Measurements from ENCODE around the gene SUDS3. TPM values are rescaled to one million over a fixed set of nuclear protein-coding genes. Genes with fewer than 3 reads are reported as not detected.

Gene SUDS3
- total RNA-seq, 1 donor from 2014 or later: 28.8 TPM

DNA sequence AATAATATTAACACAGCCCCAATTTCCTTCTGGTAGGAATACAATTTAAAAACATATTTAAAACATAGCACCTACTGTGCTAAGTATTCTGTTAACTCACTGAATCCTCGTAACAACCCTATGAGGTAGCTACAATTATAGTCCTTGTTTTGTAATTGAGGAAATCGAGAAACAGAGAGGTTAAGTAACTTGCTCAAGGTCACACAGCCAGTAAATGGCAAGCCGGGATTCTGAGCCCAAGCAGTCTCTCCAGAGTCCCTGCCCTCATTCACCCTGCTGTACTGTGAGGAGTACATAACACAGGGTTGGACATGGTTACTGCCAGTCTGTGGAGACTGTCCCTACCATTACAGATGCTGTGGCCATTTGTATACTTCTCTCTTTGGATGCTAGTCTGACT is 44.3 kb downstream of the SUDS3 start:
- no peaks in the 10 kb centered on the region for H3K27me3 ChIP-seq
- intact Hi-C loops (cut with DNase I): no loop called here
- no peak overlapping the region for H3K4me3 ChIP-seq
- DNase-seq (no peak), ATAC-seq (no peak)
- no peaks in the 10 kb centered on the region for H3K4me1 ChIP-seq
- H3K9me3 ChIP-seq: no peaks in the 10 kb centered on the region
- TF ChIP-seq, protein P1, sequence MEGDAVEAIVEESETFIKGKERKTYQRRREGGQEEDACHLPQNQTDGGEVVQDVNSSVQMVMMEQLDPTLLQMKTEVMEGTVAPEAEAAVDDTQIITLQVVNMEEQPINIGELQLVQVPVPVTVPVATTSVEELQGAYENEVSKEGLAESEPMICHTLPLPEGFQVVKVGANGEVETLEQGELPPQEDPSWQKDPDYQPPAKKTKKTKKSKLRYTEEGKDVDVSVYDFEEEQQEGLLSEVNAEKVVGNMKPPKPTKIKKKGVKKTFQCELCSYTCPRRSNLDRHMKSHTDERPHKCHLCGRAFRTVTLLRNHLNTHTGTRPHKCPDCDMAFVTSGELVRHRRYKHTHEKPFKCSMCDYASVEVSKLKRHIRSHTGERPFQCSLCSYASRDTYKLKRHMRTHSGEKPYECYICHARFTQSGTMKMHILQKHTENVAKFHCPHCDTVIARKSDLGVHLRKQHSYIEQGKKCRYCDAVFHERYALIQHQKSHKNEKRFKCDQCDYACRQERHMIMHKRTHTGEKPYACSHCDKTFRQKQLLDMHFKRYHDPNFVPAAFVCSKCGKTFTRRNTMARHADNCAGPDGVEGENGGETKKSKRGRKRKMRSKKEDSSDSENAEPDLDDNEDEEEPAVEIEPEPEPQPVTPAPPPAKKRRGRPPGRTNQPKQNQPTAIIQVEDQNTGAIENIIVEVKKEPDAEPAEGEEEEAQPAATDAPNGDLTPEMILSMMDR (IDR thresholded peaks at IDR 0.05): no peak
- H3K27ac ChIP-seq: no peak overlapping the region
- peaks cover 15% of the 10 kb centered on the region for H3K36me3 ChIP-seq

DNA sequence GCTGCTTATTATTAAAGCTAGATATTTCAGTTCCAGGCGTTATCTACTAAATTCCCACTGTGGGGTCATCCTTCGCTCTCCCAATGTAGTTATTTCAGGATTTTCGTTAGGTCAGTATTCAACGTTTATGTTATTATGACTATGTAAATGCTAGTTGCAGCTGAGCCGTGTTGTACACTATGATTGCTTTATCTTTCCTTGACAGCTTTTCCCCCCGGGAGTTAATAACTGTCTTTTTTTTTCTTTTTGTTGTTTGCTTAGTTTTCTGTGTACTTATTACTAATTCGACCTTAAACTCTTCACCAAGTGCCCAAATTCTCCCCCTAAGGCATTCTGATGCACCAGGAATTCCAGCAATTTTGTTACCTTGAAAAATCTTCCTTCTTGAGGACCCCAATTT is 48.5 kb downstream of the SUDS3 start:
- H3K9me3 ChIP-seq: no peaks in the 10 kb centered on the region
- no peaks in the 10 kb centered on the region for H3K27me3 ChIP-seq
- TF ChIP-seq, protein P1 (IDR thresholded peaks at IDR 0.05): no peak
- ATAC-seq: no peak
- DNase-seq: no peak
- no peak overlapping the region for H3K27ac ChIP-seq
- no peak overlapping the region for H3K4me3 ChIP-seq
- intact Hi-C loops (cut with DNase I): no loop called here
- H3K4me1 ChIP-seq: no peaks in the 10 kb centered on the region
- H3K36me3 ChIP-seq: no peaks in the 10 kb centered on the region

DNA sequence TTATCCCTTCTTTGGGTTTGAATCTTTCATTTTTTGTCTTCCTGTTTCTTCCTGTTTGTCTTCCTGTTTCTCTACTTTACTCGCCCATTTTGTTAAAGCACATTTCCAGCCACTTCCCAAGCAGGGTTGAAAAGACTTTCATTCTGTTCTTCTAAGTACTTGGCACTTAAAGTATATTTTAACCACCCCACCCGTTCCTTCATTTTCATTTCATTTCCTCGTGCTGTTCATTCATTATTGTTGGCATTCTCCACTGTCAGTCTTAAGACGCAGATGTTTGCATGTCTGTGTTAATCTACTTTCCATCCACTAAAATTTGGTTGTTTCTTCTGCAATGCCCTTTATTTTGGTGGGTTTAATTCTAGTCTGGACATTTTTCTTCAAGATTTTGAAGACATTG is 49.0 kb downstream of the SUDS3 start:
- TF ChIP-seq, protein P1 (IDR thresholded peaks at IDR 0.05): no peak
- Histone ChIP-seq H3K4me3 (no peak overlapping the region), H3K4me1 (no peaks in the 10 kb centered on the region), H3K27ac (no peak overlapping the region), H3K27me3 (no peaks in the 10 kb centered on the region), H3K36me3 (no peaks in the 10 kb centered on the region), H3K9me3 (no peaks in the 10 kb centered on the region)
- intact Hi-C loops (cut with DNase I): no loop called here
- DNase-seq (no peak), ATAC-seq (no peak)

DNA sequence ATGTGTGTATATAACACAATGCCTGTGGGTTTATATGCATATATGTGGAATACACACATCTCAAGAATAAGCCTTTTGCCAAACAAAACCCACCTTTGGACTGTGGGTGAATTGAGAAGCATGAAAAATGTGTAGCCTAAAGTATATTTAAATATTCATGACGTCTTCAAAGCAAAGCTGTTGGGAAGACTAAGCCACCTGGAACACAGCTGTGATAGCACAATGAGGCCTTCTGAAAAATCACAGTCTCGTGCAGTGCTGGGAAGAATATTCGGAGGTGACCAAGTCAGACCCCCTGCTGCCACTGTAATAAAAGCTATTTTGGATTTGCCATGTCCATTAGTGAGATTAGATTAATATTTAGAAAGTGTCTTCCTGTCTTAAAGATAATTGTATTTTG is 51.5 kb downstream of the SUDS3 start:
- intact Hi-C loops (cut with DNase I): no loop called here
- Histone ChIP-seq H3K4me1 (no peaks in the 10 kb centered on the region), H3K4me3 (no peak overlapping the region), H3K9me3 (no peaks in the 10 kb centered on the region), H3K27ac (no peak overlapping the region), H3K36me3 (no peaks in the 10 kb centered on the region), H3K27me3 (no peaks in the 10 kb centered on the region)
- no peak for DNase-seq
- TF ChIP-seq, protein P1 (IDR thresholded peaks at IDR 0.05): no peak
- no peak for ATAC-seq

DNA sequence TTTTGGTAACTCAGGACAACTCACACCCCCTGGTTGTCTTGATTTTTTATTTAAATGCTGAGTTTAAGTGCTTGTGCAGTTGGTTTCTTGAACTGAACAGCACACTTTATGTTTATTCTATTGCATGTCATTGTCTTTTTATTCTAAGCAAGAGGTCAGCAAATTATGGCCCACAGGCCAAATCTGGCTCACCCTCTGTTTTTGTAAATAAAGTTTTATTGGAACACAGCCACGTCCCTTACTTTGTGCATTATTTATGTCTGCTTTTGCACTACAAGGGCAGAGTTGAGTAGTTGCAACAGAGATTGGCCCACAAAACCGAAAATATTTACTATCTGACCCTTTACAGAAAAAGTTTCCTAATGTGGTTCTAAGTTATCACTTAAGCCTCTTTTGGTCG is 52.3 kb downstream of the SUDS3 start:
- DNase-seq (no peak), ATAC-seq (no peak)
- intact Hi-C loops (cut with DNase I): no loop called here
- TF ChIP-seq, protein P1 (IDR thresholded peaks at IDR 0.05): no peak
- Histone ChIP-seq H3K4me1 (no peaks in the 10 kb centered on the region), H3K9me3 (no peaks in the 10 kb centered on the region), H3K36me3 (no peaks in the 10 kb centered on the region), H3K27ac (no peak overlapping the region), H3K4me3 (no peak overlapping the region), H3K27me3 (no peaks in the 10 kb centered on the region)

DNA sequence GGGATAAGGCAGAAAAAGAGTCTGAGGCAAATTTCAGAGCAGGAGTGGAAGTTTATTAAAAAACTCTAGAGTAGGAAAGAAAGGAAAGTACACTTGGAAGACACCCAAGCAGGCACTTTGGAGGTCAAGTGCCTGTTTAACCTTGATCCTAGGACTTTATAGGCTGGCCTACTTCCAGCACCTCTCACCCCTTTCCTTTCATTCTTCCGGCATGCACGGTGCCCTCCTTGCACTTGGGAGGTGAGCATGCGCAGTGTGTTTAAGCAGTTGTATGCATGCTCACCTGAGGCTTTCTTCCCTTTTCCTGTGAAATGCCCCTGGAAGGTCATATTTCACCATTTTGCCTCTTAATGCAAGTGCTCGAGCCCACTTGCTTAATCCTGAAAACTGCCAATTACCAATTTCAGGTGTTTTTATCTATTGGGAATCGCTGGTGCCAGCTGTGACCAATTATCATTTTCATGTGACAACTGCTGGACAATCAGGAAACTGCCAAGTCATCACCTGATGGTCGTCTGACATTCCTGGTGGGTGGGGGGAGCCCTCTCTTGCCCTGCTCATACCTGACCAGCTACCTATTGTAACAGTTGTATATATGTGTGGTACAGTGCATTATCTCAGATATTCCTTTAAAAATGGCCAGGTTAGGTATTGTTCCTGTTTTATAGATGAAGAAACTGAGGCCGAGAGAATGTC is 53.5 kb downstream of the SUDS3 start:
- Histone ChIP-seq H3K4me3 (no peak overlapping the region), H3K4me1 (no peaks in the 10 kb centered on the region), H3K27ac (no peak overlapping the region), H3K36me3 (no peaks in the 10 kb centered on the region), H3K27me3 (no peaks in the 10 kb centered on the region), H3K9me3 (no peaks in the 10 kb centered on the region)
- ATAC-seq: peak; percentile 71
- TF ChIP-seq, protein P1 (IDR thresholded peaks at IDR 0.05): no peak
- intact Hi-C loops (cut with DNase I): no loop called here
- DNase-seq: peak; percentile 69

Data from upper lobe of right lung (tissue), 1 donor.